ENCODE measurements around the gene TRIP6. TPM values are rescaled to one million over a fixed set of nuclear protein-coding genes. Genes with fewer than 3 reads are reported as not detected.
A peak's percentile ranks its signal among the peaks of the same experiment; 100 is the strongest.

Gene TRIP6
- total and polyA plus RNA-seq, 3 experiments from 2014 or later = 2.0 to 37.7 (median 36.8) TPM

- Mint-ChIP-seq H3K4me1 (peaks cover 16 to 27% (median 24%) of the 10 kb centered on the region in 3 donors), H3K27me3 (peaks cover 34 to 46% of the 10 kb centered on the region in 2 donors), H3K36me3 (peaks cover 0 to 3% (median 2%) of the 10 kb centered on the region in 3 donors), H3K27ac (no peak overlapping the region), H3K9me3 (peaks cover 0 to 4% (median 0%) of the 10 kb centered on the region in 5 donors), H3K4me3 (no peak overlapping the region)
- POLR2A ChIA-PET = no interaction called here
- no peak for DNase-seq
- Histone ChIP-seq H3K4me3 (ENCODE audit: low read length) (no peak overlapping the region), H3K27me3 (ENCODE audit: insufficient read depth, low read length, poor library complexity, severe bottlenecking) (peaks cover 17% of the 10 kb centered on the region), H3K36me3 (ENCODE audit: insufficient read depth, low read length) (no peaks in the 10 kb centered on the region), H3K9me3 (ENCODE audit: low read length) (no peaks in the 10 kb centered on the region), H3K27ac (ENCODE audit: low read depth, low read length) (no peak overlapping the region), H3K4me1 (ENCODE audit: insufficient read depth, low read length) (peaks cover 13% of the 10 kb centered on the region)
- CTCF ChIA-PET = no interaction called here
Measured at GRCh38 chr7:100824499-100825214, 42.5 kb upstream of the TRIP6 start.

DNA sequence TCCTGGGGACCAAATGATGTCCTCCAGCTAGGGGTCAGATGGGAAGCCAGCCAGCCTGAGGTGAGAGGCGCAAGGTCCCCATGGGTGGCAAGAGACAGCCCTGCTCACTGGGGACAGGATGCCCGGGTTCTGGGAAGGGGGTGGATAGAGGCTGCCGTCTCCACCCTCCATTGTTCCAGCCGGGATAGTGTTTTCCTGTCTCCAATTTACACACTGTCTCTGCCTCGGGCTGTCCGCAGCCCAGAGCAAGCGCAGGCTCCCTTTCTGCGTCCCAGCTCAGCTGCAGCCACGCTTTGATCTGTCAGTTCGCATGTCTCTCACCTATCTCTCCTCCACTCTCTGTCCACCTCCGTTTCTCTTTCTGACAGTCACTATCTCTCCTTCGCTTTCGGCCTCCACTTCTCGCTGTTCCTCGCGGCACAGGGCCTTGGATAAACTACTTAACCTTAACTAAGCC, 41.9 kb upstream of the TRIP6 start:
- Mint-ChIP-seq H3K27ac (peak overlapping the region in 1 of 8 donors; percentile 43), H3K4me3 (no peak overlapping the region), H3K9me3 (peaks cover 0 to 4% (median 0%) of the 10 kb centered on the region in 5 donors), H3K4me1 (peaks cover 16 to 27% (median 24%) of the 10 kb centered on the region in 3 donors), H3K36me3 (peaks cover 0 to 3% (median 2%) of the 10 kb centered on the region in 3 donors), H3K27me3 (peaks cover 34 to 46% of the 10 kb centered on the region in 2 donors)
- no peaks in the 10 kb centered on the region for H3K36me3 ChIP-seq (ENCODE audit: insufficient read depth, low read length)
- CTCF ChIA-PET = no interaction called here
- POLR2A ChIA-PET = no interaction called here
- no peaks in the 10 kb centered on the region for H3K9me3 ChIP-seq (ENCODE audit: low read length)
- DNase-seq = no peak
- peak overlapping the region; percentile 59 for H3K27ac ChIP-seq (ENCODE audit: low read depth, low read length)
- peaks cover 13% of the 10 kb centered on the region for H3K4me1 ChIP-seq (ENCODE audit: insufficient read depth, low read length)
- no peak overlapping the region for H3K4me3 ChIP-seq (ENCODE audit: low read length)
- H3K27me3 ChIP-seq (ENCODE audit: insufficient read depth, low read length, poor library complexity, severe bottlenecking) = peaks cover 17% of the 10 kb centered on the region

GRCh38 chr7:100825751-100826513, 41.3 kb upstream of the TRIP6 start:
- Mint-ChIP-seq H3K27ac (peak overlapping the region in 2 of 8 donors; percentile 1 to 82), H3K4me1 (peaks cover 16 to 27% (median 24%) of the 10 kb centered on the region in 3 donors), H3K4me3 (peak overlapping the region; percentile 31 to 89 (median 71)), H3K27me3 (peaks cover 34 to 50% of the 10 kb centered on the region in 2 donors), H3K9me3 (peaks cover 0 to 4% (median 0%) of the 10 kb centered on the region in 5 donors), H3K36me3 (peaks cover 0 to 3% (median 2%) of the 10 kb centered on the region in 3 donors)
- POLR2A ChIA-PET = no interaction called here
- H3K27me3 ChIP-seq (ENCODE audit: insufficient read depth, low read length, poor library complexity, severe bottlenecking) = peaks cover 17% of the 10 kb centered on the region
- CTCF ChIA-PET = no interaction called here
- H3K4me1 ChIP-seq (ENCODE audit: insufficient read depth, low read length) = peaks cover 13% of the 10 kb centered on the region
- H3K4me3 ChIP-seq (ENCODE audit: low read length) = no peak overlapping the region
- H3K9me3 ChIP-seq (ENCODE audit: low read length) = no peaks in the 10 kb centered on the region
- no peaks in the 10 kb centered on the region for H3K36me3 ChIP-seq (ENCODE audit: insufficient read depth, low read length)
- no peak for DNase-seq
- H3K27ac ChIP-seq (ENCODE audit: low read depth, low read length) = peak overlapping the region; percentile 59

- CTCF ChIA-PET = no interaction called here
- POLR2A ChIA-PET = no interaction called here
- peak overlapping the region; percentile 31 to 89 (median 71) for H3K4me3 Mint-ChIP-seq
- Histone ChIP-seq H3K27me3 (ENCODE audit: insufficient read depth, low read length, poor library complexity, severe bottlenecking) (peaks cover 17% of the 10 kb centered on the region), H3K9me3 (ENCODE audit: low read length) (no peaks in the 10 kb centered on the region), H3K27ac (ENCODE audit: low read depth, low read length) (peak overlapping the region; percentile 59), H3K4me3 (ENCODE audit: low read length) (no peak overlapping the region), H3K4me1 (ENCODE audit: insufficient read depth, low read length) (peaks cover 13% of the 10 kb centered on the region), H3K36me3 (ENCODE audit: insufficient read depth, low read length) (no peaks in the 10 kb centered on the region)
- DNase-seq = no peak
- H3K9me3 Mint-ChIP-seq = peaks cover 0 to 4% (median 0%) of the 10 kb centered on the region in 5 donors
- H3K27me3 Mint-ChIP-seq = peaks cover 34 to 50% of the 10 kb centered on the region in 2 donors
- H3K4me1 Mint-ChIP-seq = peaks cover 16 to 27% (median 24%) of the 10 kb centered on the region in 3 donors
- peak overlapping the region in 1 of 8 donors; percentile 1 for H3K27ac Mint-ChIP-seq
- H3K36me3 Mint-ChIP-seq = peaks cover 0 to 3% (median 2%) of the 10 kb centered on the region in 3 donors
Measured at GRCh38 chr7:100826514-100827329, 40.5 kb upstream of the TRIP6 start.

GRCh38 chr7:100827330-100828226, 39.6 kb upstream of the TRIP6 start, which contains the start of gene EPHB4:
Gene EPHB4, minus strand, starts transcription at chr7:100827523. Its CDS starts 493 bp downstream, at chr7:100827030.
- peak in 1 of 5 donors; percentile 12 for DNase-seq
- ChIA-PET POLR2A (interaction anchor here (0.7 to 1.0 kb wide), 2 partner anchors 25 to 61 kb away, joined by 5 to 8 read pairs; partner anchors contain the start of gene SLC12A9), CTCF (interaction anchor here (1.4 kb wide), 1 partner anchor 23 kb away, joined by 3 read pairs; no protein-coding TSS in a partner anchor)
- Histone ChIP-seq H3K27me3 (ENCODE audit: insufficient read depth, low read length, poor library complexity, severe bottlenecking) (peaks cover 17% of the 10 kb centered on the region), H3K4me1 (ENCODE audit: insufficient read depth, low read length) (peaks cover 13% of the 10 kb centered on the region), H3K36me3 (ENCODE audit: insufficient read depth, low read length) (no peaks in the 10 kb centered on the region), H3K27ac (ENCODE audit: low read depth, low read length) (peak within 1 kb of the TSS; percentile 59), H3K9me3 (ENCODE audit: low read length) (no peaks in the 10 kb centered on the region), H3K4me3 (ENCODE audit: low read length) (peak within 1 kb of the TSS; percentile 51)
- Mint-ChIP-seq H3K9me3 (peaks cover 0 to 4% (median 0%) of the 10 kb centered on the region in 5 donors), H3K4me1 (peaks cover 16 to 27% (median 24%) of the 10 kb centered on the region in 3 donors), H3K36me3 (peaks cover 0 to 3% (median 2%) of the 10 kb centered on the region in 3 donors), H3K27me3 (peaks cover 37 to 50% of the 10 kb centered on the region in 2 donors), H3K4me3 (peak within 1 kb of the TSS; percentile 55 to 89 (median 71)), H3K27ac (peak within 1 kb of the TSS in 1 of 8 donors; percentile 1)

- Histone ChIP-seq H3K36me3 (ENCODE audit: insufficient read depth, low read length) (no peaks in the 10 kb centered on the region), H3K27ac (ENCODE audit: low read depth, low read length) (peak overlapping the region; percentile 51), H3K4me3 (ENCODE audit: low read length) (no peak overlapping the region), H3K27me3 (ENCODE audit: insufficient read depth, low read length, poor library complexity, severe bottlenecking) (peaks cover 17% of the 10 kb centered on the region), H3K9me3 (ENCODE audit: low read length) (no peaks in the 10 kb centered on the region), H3K4me1 (ENCODE audit: insufficient read depth, low read length) (peaks cover 13% of the 10 kb centered on the region)
- Mint-ChIP-seq H3K4me1 (peaks cover 16 to 27% (median 24%) of the 10 kb centered on the region in 3 donors), H3K4me3 (peak overlapping the region in 2 of 7 donors; percentile 45 to 66), H3K9me3 (peaks cover 0 to 4% (median 0%) of the 10 kb centered on the region in 5 donors), H3K27ac (no peak overlapping the region), H3K27me3 (peaks cover 29 to 42% of the 10 kb centered on the region in 2 donors), H3K36me3 (peaks cover 0 to 4% (median 3%) of the 10 kb centered on the region in 3 donors)
- no peak for DNase-seq
- POLR2A ChIA-PET = no interaction called here
- CTCF ChIA-PET = interaction anchor here (1.4 kb wide), 1 partner anchor 21 kb away, joined by 3 read pairs; no protein-coding TSS in a partner anchor
Measured at GRCh38 chr7:100829150-100829716, 38.0 kb upstream of the TRIP6 start.
